ENCODE data around the gene PCDHGA8.

Gene PCDHGA8

GRCh38 chr5:141437221-141437620 is 44.8 kb downstream of the PCDHGA8 start:
- TF ChIP-seq ZFP37 (tag by site-specific recombination; IDR thresholded peaks at IDR 0.05) (no peak), PRDM10 (tag by site-specific recombination; IDR thresholded peaks at IDR 0.05) (no peak), ZNF10 (tag by site-specific recombination; IDR thresholded peaks at IDR 0.05) (no peak), ZNF175 (tag by site-specific recombination; IDR thresholded peaks at IDR 0.05) (no peak), ZNF623 (tag by site-specific recombination; IDR thresholded peaks at IDR 0.05) (no peak), ZNF24 (tag by site-specific recombination; IDR thresholded peaks at IDR 0.05) (no peak), ZNF302 (tag by site-specific recombination; IDR thresholded peaks at IDR 0.05; ENCODE audit: low read depth) (no peak), ZNF48 (tag by site-specific recombination; IDR thresholded peaks at IDR 0.05) (no peak), SCRT2 (tag by site-specific recombination; IDR thresholded peaks at IDR 0.05) (no peak), ZNF140 (tag by site-specific recombination; IDR thresholded peaks at IDR 0.05) (no peak), ZSCAN30 (tag by site-specific recombination; IDR thresholded peaks at IDR 0.05) (no peak)
- TF ChIP-seq, protein P1, sequence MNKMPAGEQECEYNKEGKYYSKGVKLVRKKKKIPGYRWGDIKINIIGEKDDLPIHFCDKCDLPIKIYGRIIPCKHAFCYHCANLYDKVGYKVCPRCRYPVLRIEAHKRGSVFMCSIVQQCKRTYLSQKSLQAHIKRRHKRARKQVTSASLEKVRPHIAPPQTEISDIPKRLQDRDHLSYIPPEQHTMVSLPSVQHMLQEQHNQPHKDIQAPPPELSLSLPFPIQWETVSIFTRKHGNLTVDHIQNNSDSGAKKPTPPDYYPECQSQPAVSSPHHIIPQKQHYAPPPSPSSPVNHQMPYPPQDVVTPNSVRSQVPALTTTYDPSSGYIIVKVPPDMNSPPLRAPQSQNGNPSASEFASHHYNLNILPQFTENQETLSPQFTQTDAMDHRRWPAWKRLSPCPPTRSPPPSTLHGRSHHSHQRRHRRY (tag by site-specific recombination; IDR thresholded peaks at IDR 0.05) = no peak
- TF ChIP-seq, protein P2, sequence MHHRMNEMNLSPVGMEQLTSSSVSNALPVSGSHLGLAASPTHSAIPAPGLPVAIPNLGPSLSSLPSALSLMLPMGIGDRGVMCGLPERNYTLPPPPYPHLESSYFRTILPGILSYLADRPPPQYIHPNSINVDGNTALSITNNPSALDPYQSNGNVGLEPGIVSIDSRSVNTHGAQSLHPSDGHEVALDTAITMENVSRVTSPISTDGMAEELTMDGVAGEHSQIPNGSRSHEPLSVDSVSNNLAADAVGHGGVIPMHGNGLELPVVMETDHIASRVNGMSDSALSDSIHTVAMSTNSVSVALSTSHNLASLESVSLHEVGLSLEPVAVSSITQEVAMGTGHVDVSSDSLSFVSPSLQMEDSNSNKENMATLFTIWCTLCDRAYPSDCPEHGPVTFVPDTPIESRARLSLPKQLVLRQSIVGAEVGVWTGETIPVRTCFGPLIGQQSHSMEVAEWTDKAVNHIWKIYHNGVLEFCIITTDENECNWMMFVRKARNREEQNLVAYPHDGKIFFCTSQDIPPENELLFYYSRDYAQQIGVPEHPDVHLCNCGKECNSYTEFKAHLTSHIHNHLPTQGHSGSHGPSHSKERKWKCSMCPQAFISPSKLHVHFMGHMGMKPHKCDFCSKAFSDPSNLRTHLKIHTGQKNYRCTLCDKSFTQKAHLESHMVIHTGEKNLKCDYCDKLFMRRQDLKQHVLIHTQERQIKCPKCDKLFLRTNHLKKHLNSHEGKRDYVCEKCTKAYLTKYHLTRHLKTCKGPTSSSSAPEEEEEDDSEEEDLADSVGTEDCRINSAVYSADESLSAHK (tag by site-specific recombination; IDR thresholded peaks at IDR 0.05) = no peak
- POLR2A ChIA-PET = no interaction called here
- Histone ChIP-seq H3K4me1 (ENCODE audit: control insufficient read depth, insufficient read depth, low read length) (no peaks in the 10 kb centered on the region), H3K9me3 (ENCODE audit: control insufficient read depth, insufficient read depth, low read depth, low read length) (no peaks in the 10 kb centered on the region), H3K27ac (ENCODE audit: extremely low read depth, low read depth, low read length) (no peak overlapping the region), H3K36me3 (ENCODE audit: control insufficient read depth in 2 of 2, insufficient read depth in 1 of 2, low read length in 2 of 2) (no peaks in the 10 kb centered on the region), H3K4me3 (ENCODE audit: low read depth, low read length) (no peak overlapping the region)
- CTCF ChIA-PET = interaction anchor here (0.6 to 2.2 kb wide), 4 partner anchors 14 to 122 kb away, joined by 3 to 9 read pairs (median 6); partner anchors contain the start of gene PCDHGA11

GRCh38 chr5:141439411-141440141 is 47.1 kb downstream of the PCDHGA8 start:
- Histone ChIP-seq H3K36me3 (ENCODE audit: control insufficient read depth in 2 of 2, insufficient read depth in 1 of 2, low read length in 2 of 2) (no peaks in the 10 kb centered on the region), H3K4me3 (ENCODE audit: low read depth, low read length) (no peak overlapping the region), H3K9me3 (ENCODE audit: control insufficient read depth, insufficient read depth, low read depth, low read length) (no peaks in the 10 kb centered on the region), H3K4me1 (ENCODE audit: control insufficient read depth, insufficient read depth, low read length) (no peaks in the 10 kb centered on the region), H3K27ac (ENCODE audit: extremely low read depth, low read depth, low read length) (no peak overlapping the region)
- TF ChIP-seq ZNF394 (tag by site-specific recombination; IDR thresholded peaks at IDR 0.05; ENCODE audit: borderline replicate concordance) (no peak), ZNF311 (tag by site-specific recombination; IDR thresholded peaks at IDR 0.05; ENCODE audit: borderline replicate concordance) (no peak), KLF10 (tag by site-specific recombination; IDR thresholded peaks at IDR 0.05) (no peak), ZXDB (tag by site-specific recombination; IDR thresholded peaks at IDR 0.05) (no peak), KLF8 (tag by site-specific recombination; IDR thresholded peaks at IDR 0.05) (no peak), REPIN1 (tag by site-specific recombination; IDR thresholded peaks at IDR 0.05; ENCODE audit: low read depth) (no peak), GLIS2 (tag by site-specific recombination; IDR thresholded peaks at IDR 0.05) (no peak), ZBTB44 (tag by site-specific recombination; IDR thresholded peaks at IDR 0.05) (no peak), ZNF837 (tag by site-specific recombination; IDR thresholded peaks at IDR 0.05) (no peak), ZNF274 (IDR thresholded peaks at IDR 0.05; ENCODE audit: low read length) (no peak), ZNF274 (tag by site-specific recombination; IDR thresholded peaks at IDR 0.05; ENCODE audit: borderline replicate concordance) (no peak)
- CTCF ChIA-PET = interaction anchor here (0.5 to 1.7 kb wide), 5 partner anchors 82 to 118 kb away, joined by 3 to 6 read pairs (median 3); partner anchors contain the start of gene PCDHGB1
- POLR2A ChIA-PET = no interaction called here
